HG03135 (cell line): ENCODE data around the gene MLEC.
"Not testable (repeated sequence)": the region's sequence is repeated elsewhere in the genome, so short reads cannot be mapped to it uniquely, and the experiment has no call there.

Experiments
- ATAC-seq: cut with Tn5 transposase; IDR thresholded peaks from one replicate; pipeline ENCODE4 v1.9.1; 2021; ENCODE audit warnings: mild to moderate bottlenecking, moderate library complexity; ENCODE audit not compliant: unreplicated experiment

MLEC gene

DNA sequence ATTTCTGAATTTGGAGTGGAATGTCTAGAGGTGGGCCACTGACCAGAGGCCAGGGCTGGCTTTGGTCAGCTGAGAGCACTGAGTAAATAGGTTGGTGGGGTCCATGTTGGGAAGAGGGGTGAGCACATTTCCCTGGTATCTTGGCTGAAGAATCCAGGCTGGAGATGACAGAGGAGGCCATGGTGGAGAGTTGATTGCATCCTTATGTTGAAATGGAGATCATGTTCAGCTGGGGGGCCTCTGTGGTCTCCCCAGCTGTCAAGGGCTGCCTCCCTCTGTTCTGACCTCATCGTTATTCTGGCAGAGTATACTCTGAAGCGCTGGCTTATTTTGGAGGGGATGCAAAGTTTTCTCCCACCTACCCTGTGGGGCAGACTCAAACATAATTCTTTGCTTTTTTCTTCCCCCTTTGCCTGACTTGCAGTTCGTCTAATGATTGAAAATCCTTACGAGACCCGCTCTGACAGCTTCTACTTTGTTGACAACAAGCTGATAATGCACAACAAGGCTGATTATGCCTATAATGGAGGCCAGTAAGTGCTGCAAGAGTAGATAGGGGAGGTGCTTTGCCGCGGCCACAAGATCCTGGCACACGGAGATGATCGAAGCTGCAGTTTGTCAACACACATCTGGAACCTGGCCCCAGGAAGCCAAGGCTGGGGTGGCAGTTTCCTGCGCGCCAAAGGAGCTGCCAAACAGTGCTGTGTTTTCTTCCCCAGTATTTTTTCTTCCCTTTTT, 32.7 kb downstream of the MLEC start:
- ATAC-seq, result no peak

DNA sequence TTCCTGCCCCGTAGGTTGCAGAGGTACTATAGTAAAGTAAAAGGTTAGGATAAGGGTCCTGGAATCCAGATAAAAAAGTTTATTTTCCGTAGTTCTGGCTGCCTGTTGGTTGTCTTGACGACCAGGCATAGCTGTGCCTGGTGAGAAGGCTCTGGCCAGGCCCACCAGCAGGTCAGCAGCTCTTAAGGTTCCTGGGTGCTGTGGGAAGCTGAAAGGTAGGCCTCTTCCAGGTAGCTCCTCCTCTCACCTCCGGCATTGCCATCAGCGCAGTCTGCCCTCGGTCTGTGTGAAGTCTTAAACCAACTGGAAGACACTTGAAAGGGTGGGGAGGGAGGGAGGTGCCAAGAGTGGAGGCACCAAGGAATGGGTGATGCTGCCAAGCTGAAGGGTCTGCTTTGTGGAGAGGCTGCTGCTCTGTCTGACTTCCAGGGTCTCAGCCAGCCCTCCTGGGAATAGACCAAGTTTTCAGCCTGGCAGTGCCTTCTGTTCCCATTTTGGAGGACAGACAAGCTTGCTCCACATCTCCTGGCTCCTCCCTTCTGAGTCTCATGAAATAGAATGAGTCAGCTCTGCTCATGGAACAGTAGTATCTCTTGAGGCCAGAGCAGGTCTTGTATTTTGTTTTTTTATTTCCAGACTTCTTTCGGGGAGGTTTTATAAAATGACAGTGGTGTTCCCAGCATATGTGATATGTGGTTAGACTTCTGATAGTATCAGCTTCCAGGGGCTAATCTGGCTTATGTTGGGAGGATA, 33.5 kb downstream of the MLEC start:
- ATAC-seq, result no peak

DNA sequence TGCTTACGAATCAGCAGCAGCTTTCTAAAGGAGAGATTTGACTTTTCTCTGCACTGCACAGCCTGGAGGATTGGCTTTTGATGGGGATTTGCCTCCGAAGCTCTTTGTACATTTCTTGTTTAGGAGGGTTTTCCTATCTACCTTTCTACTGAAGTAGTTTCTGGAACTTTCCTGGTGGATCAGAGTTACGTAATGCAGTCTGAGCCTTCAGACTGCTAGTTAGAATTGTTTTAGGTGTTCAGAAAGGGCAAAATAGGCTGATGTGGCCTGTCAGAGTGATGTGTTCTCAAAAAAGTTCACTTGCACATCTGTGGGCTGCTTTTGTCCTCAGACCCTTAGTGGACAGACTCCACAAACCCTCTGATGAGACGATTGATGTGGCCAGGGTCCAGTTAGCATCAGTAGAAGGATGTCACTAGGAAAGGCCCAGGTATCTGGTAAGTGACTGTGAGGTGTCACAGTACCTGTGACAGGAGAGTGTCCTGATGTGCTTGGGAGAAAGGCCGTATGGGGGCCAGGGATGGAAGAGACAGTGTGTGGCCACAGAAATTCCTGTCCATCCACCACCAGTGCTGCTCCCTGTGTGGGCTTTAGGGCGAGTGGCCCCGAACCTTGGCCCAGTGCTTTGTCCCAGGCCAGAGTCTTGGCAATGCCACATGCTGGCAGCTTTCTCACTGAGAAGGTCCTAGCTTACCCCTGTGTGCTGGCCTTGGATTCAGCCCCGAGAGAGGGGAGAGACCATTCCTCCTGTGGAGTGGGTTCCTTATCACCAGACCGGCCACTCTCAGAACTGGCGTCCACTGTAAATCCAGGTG, 34.2 kb downstream of the MLEC start:
- ATAC-seq, result no peak

DNA sequence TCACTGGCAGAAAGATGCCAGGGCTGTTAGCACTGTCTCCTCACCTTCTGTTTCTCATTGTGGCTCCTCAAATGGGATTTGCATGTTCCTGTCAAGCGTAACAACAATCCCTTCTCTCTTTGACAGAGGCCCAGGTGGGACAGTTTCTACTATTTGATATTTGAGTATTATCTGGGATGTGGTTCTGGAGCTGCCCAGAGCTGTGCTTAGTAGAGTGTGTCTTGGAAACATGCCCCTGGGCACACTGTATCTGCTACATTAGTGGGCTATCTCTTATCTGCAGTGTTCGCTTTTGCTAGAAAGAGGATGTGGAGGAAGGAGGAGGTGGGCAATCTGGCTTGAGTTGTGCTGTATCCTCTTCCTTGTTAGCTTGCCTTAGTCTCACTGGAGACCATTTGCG, 34.9 kb downstream of the MLEC start:
- no peak for ATAC-seq

DNA sequence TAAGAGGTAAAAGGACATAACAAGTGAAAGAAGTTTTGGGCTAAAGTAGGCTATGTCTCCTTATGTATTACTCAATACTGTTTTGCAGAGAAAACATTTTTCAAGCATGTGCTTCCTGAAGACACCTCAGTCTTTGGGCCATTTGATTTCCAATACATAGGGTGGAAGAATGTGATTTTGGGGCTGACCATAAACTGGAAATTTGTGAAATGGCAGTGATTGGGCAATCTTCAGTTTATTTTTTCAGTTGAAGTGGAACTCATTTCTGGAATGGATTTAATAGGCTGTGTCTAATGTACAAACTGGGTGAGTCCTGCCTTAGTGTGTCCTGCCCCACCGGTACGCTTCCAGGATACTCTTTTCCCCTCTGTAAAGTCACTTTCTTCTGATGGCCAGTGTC, 35.8 kb downstream of the MLEC start:
- ATAC-seq, result no peak

DNA sequence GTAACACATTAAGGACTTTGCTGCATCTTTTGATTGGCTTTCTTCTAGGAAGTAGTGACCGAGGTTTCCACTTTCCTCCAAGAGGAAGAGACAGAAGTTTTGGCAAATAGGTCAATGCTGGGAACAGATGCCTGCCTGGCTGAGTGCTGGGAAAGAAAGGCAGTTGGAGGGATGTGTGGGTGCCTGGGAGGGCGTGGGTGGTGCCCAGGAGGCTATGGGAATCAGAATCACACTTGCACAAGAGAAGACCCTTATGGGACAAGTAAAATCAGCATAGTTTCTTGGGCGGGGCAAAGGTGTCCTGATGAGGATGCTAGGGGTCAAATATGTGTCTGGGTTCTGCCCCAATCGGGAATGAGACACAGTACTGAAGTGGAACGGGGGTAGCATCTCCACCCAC, 37.8 kb downstream of the MLEC start:
- no peak for ATAC-seq

DNA sequence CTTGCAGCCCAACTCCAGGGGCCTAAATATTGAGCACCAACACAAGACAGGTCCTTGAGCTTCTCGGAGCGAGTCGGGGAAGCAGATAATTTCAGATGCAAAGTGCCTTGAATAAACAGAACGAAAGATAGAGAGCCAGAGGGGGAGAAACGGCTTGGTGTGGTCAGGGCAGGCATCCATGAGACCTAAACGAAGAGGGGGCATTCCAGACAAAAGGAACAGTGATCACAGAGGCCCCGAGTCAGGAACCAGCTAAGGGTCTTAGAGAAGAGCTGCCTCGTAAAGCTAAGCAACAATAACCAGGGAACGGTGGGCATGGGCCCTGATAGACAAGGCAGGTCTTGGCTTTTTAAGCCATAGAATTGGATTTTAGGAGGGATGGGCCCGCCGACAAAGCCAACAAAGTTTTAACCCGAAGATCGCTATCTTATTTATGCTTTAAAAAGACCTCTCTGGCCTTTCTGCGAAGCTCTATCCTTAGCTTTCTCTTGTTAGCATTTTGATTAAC, 38.3 kb downstream of the MLEC start:
- ATAC-seq, result no peak

DNA sequence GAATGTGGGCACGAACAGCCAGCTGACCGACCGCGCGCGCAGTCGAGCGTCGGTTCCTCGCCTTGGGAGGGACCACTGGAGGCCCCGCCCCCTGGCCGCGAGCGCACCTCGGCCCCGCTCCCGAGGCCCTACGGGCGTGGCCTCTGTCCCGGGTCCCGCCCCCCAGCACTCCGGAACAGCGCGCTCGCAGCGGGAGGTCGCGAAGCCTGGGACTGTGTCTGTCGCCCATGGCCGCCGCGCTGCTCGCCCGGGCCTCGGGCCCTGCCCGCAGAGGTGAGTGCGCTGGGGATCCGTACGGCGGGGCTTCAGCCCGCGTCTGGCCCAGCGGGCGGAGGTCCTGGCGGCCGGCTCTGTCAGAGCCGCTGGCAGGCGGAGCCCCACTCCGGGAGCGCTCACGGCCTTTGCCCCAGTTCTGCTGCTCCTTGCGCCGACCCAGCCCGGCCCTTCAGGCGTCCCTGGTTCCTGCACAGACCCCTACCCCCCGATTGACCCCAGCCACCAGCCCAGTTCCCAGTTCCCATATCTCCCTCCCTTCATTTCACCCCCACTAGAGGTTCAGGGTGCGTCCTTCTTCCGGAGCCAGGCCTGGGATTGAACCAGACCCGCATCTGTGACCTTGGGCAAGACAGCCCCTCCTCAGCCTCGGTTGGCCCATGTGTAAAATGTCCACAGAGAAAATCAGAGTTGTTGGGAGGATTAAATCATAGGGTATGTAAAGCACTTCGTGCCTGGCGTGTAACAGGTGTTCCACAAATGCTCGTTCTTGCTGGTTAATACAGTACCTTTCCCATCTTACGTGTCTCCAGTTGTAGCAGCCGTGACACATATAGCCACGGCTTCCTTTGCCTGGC, 38.9 kb downstream of the MLEC start, which contains the start of gene ACADS:
Gene ACADS (plus strand): TSS at position 168 of the 851 bp plus-strand sequence. CDS start 60 bp downstream, at position 228.
- ATAC-seq, result peak; percentile 90

DNA sequence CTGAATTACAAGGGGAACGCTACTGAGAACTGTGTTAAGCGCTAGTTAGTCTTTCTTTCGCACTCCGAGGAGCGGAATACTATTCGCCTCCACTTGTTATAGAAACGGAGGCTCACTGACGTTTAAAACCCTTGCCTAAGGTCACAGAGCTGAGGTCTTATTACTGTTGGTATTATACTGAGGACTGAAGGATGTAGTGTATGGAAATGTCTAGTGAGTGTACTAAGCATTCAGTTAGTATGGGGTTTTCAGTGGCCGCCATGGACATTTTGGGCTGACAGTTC, 39.5 kb downstream of the MLEC start:
- ATAC-seq, result no peak

DNA sequence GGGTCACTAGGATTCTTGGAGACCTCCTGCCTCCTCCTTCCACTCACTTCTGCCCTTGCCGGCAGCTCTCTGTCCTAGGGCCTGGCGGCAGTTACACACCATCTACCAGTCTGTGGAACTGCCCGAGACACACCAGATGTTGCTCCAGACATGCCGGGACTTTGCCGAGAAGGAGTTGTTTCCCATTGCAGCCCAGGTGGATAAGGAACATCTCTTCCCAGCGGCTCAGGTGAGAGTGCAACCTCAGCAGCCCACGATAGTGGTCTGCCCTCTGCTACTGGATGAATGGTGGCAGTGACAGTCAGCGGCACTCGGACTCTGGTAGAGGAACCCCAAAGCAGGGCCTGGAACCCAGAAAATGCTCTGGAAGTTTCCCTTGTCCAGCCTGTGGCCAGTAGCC, 40.0 kb downstream of the MLEC start:
- ATAC-seq, result no peak

DNA sequence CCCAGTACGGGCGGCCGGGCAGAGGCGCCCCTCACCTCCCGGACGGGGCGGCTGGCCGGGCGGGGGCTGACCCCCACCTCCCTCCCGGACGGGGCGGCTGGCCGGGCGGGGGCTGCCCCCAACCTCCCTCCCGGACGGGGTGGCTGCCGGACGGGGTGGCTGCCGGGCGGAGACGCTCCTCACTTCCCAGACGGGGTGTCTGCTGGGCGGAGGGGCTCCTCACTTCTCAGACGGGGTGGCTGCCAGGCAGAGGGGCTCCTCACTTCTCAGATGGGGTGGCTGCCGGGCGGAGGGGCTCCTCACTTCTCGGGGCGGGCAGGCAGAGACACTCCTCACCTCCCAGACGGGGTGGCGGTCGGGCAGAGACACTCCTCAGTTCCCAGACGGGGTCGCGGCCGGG, 45.2 kb downstream of the MLEC start:
- ATAC-seq, result not testable (repeated sequence)

DNA sequence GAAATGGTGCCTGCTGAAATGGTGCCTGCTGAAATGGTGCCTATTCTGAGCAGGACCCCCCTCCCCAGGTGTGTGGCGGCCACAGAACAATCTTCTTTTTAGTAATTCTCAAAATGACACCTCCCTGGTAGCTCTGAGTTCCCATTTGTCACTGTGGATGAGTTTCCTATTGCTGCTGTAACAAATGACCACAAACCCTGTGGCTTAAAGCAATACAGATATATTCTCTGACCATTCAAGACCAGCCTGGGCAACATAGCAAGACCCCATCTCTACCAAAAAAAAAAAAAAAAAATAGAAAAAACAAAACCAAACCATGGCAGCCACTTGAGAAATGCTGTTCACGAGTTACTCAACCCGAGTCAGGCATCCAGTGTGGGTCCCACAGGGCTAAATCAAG, 46.6 kb downstream of the MLEC start:
- ATAC-seq, result no peak

DNA sequence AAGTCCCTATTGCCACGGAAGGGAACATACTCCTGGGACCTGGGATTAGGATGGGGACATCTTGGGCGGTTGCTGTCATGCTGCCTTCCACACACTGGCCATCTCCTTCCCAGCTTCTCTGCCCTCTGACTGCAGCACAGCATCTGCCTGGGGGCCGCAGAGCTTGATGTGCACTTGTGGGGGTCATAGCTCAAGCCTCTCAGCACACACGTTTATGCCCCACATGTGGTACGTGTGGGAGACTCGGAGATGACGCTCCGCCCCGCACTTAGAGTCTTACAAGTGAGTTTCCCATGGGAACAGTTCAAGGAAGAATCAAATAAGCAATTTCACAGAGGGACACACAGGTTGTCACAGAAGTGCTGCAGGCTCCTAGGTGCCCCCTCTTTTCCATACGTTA, 47.3 kb downstream of the MLEC start:
- ATAC-seq, result no peak

DNA sequence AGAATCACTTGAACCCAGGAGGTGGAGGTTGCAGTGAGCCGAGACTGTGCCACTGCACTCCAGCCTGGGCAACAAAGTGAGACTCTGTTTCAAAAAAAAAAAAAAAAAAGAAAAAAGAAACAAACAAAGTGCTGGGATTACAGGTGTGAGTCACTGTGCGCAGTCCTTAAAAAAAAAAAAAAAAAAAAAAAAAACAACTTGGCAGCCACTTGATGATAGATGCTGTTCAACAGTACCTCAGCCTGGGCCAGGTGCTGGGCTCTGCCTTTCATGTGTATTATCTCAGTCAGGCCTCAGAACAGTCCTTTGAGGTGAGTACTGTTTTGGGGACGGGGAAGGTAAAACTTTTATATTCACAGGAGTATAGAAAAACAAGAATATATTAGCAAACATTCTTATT, 48.2 kb downstream of the MLEC start:
- ATAC-seq, result no peak

DNA sequence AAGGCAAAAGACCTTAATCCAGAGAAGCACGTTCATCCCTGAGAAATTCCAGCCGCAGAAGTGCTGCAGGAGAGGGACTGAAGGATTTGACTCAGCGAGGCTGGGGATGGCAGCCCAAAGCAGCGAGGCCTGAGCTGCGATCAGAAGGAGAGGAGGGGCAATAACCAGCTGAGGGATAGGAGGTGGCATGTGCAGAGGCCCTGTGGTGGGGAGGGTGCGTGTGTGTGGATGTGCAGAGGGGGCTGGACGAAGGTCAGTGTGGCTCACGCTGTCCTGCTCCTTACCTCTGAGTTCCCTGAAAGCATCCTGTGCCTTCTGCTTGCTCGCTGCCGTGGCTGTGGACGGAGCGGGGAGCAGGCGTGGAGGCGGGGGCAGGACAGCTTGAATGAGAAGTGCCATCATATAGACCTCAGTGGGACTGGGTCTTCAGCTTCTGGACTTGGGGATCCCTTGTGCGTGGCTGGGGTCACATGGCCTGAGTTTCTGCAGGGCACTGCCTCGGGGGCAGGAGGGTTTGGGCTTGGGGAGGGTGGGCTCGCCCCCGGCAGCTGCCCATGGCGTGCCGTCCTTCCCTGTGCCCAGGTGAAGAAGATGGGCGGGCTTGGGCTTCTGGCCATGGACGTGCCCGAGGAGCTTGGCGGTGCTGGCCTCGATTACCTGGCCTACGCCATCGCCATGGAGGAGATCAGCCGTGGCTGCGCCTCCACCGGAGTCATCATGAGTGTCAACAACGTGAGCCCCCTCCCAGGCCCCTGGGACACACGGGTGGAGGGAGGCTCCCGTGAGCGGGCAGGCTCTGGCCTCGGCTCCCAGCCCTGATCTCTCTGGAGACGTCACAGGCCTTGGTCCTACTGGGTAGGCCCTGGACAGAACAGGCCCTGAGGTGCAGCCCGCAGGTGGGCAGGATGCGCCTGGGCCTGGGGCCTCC, 49.7 kb downstream of the MLEC start:
- ATAC-seq, result no peak

DNA sequence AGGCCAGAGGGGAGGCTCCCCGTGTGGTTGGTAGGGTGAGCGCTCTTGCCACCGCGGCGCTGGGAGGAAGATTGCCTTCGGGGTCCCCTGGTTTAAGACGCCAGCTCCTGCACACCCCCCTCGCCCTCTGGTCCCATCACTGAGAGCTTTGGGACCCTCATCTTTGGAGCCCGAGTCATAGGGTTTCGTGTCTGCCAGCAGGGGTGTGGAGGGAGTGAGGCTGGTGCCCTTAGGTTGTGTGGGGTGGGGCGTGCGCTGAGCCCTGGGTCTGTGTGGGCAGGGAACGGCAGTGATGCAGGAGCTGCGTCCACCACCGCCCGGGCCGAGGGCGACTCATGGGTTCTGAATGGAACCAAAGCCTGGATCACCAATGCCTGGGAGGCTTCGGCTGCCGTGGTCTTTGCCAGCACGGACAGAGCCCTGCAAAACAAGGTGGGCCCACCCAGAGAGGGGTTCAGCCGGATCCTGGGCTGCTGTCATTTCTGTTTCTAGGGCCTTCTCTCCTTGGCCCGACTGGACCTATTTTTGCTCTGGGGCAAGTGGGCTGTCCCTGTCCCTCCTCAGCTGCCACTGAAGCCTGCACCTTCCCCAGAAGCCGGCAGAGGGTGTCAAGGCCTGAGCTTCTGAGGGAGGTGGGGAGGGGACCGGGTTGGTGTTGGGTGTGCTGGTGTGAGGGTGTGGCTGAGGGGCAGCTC, 50.8 kb downstream of the MLEC start:
- ATAC-seq, result no peak

DNA sequence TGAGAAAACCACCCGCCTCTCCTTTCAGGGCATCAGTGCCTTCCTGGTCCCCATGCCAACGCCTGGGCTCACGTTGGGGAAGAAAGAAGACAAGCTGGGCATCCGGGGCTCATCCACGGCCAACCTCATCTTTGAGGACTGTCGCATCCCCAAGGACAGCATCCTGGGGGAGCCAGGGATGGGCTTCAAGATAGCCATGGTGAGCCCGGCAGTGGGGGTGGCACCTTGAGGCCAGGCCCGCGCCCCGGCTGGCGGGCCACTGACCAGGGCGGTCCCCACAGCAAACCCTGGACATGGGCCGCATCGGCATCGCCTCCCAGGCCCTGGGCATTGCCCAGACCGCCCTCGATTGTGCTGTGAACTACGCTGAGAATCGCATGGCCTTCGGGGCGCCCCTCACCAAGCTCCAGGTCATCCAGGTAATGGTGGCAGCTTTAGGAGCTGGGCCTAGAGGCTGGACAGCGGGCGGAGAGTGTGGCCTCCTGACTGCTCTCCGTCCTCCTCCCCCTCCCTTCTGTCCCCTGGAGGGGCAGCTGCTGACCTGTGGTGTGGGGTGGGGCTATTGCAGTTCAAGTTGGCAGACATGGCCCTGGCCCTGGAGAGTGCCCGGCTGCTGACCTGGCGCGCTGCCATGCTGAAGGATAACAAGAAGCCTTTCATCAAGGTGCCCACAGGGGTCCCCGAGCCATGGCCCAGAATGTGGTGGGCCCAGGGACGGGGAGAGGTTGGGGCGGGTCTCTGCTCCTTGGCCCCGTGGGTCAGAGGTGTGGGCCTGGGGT, 51.5 kb downstream of the MLEC start:
- ATAC-seq, result no peak

DNA sequence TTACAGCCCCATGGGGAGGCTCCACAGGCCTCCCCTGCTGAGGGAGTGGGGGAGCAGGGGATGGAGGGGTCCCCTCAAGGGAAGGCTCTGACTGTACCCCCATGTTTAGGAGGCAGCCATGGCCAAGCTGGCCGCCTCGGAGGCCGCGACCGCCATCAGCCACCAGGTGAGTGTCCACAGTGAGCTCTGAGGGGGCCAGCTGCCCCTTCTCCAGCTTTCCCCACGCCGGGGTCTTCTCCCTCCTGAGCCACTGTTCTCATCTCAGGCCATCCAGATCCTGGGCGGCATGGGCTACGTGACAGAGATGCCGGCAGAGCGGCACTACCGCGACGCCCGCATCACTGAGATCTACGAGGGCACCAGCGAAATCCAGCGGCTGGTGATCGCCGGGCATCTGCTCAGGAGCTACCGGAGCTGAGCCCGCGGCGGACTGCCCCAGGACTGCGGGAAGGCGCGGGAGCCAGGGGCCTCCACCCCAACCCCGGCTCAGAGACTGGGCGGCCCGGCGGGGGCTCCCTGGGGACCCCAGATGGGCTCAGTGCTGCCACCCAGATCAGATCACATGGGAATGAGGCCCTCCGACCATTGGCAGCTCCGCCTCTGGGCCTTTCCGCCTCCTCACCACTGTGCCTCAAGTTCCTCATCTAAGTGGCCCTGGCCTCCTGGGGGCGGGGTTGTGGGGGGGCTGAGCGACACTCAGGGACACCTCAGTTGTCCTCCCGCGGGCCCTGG, 52.2 kb downstream of the MLEC start:
- ATAC-seq, result no peak
